ENCODE results near the gene POLR3H. TPM values are rescaled to one million over a fixed set of nuclear protein-coding genes. Genes with fewer than 3 reads are reported as not detected.
A peak's percentile ranks its signal among the peaks of the same experiment; 100 is the strongest.

Gene POLR3H
- total RNA-seq, 1 experiment from 2014 or later, result 13.2 TPM

DNA sequence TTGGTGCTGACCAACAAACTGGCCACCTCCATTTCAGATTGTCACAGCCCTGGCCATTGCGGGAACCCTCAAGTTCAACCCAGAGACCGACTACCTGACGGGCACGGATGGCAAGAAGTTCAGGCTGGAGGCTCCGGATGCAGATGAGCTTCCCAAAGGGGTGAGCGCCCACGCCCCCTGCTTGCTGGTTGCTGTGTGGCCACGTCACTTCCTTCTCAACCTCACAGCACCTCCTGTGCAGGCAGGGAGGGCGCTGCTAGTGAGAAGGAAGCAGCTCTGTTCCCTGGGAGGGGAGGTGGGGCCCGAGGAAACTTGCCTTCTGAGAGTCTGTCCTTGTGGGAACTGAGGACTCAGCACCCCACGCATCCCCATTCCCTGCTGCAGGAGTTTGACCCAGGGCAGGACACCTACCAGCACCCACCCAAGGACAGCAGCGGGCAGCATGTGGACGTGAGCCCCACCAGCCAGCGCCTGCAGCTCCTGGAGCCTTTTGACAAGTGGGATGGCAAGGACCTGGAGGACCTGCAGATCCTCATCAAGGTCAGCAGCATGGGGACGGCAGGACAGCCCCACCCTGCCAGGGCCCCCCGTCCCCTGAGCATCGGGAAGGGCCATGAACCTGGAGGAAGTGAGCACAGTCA, 19.3 kb downstream of the POLR3H start:
- Histone ChIP-seq H3K4me2 (ENCODE audit: low read depth, low read length, poor library complexity, severe bottlenecking) (no peak overlapping the region), H4K20me1 (ENCODE audit: insufficient read depth, low read depth, low read length) (0 out of 2 replicates have a peak, but pooled peaks cover 7% of the 10 kb centered on the region)
- peak; percentile 81 for DNase-seq

DNA sequence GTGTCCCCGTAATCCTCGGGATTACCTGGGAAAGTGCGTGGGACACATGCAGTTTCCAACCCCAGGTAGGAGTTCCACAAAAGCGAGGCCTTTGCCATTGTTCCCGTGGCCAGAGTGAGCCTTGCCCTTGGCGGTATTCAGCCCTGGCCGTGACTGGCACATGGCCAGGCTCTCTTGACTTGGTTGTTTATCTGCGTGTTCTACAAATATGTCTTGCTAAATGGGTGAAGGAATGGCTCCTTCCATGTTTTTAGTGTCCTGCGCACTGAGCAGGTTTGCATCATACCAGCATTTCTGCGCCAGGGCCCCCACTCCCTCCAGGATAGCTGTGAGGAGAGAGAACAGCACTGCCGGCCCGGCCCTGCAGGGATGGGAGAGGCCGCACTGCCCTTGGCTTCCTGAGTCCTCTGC, 20.0 kb downstream of the POLR3H start:
- Histone ChIP-seq H3K9ac (ENCODE audit: low read length) (no peak overlapping the region), H4K20me1 (ENCODE audit: insufficient read depth, low read depth, low read length) (0 out of 2 replicates have a peak, but pooled peaks cover 7% of the 10 kb centered on the region), H3K4me2 (ENCODE audit: low read depth, low read length, poor library complexity, severe bottlenecking) (no peak overlapping the region), H2AFZ (ENCODE audit: low read length) (no peak overlapping the region), H3K4me3 (ENCODE audit: low read length) (no peak overlapping the region), H3K36me3 (ENCODE audit: insufficient read depth, low read length) (peaks cover 18% of the 10 kb centered on the region), H3K4me1 (ENCODE audit: low read length) (peaks cover 15% of the 10 kb centered on the region), H3K79me2 (ENCODE audit: low read length) (no peaks in the 10 kb centered on the region), H3K9me2 (replicated peaks; ENCODE audit: insufficient read depth, low read length) (no peaks in the 10 kb centered on the region), H3K27ac (ENCODE audit: low read length) (0 out of 2 replicates have a peak overlapping the region, but pooled peaks have one; percentile 4), H3K9me3 (ENCODE audit: low read length) (no peaks in the 10 kb centered on the region), H3K27me3 (ENCODE audit: low read length) (no peaks in the 10 kb centered on the region)
- DNase-seq, result peak; percentile 46

More for the DNA sequence above, 19.3 kb downstream of the POLR3H start:
- H3K9me3 ChIP-seq (ENCODE audit: low read length), result no peaks in the 10 kb centered on the region
- H3K27ac ChIP-seq (ENCODE audit: low read length), result 0 out of 2 replicates have a peak overlapping the region, but pooled peaks have one; percentile 4
- H3K36me3 ChIP-seq (ENCODE audit: insufficient read depth, low read length), result peaks cover 18% of the 10 kb centered on the region
- no peaks in the 10 kb centered on the region for H3K27me3 ChIP-seq (ENCODE audit: low read length)
- H3K9me2 ChIP-seq (replicated peaks; ENCODE audit: insufficient read depth, low read length), result no peaks in the 10 kb centered on the region
- H3K4me1 ChIP-seq (ENCODE audit: low read length), result peaks cover 15% of the 10 kb centered on the region
- H2AFZ ChIP-seq (ENCODE audit: low read length), result no peak overlapping the region
- H3K9ac ChIP-seq (ENCODE audit: low read length), result 0 out of 2 replicates have a peak overlapping the region, but pooled peaks have one; percentile 28
- no peaks in the 10 kb centered on the region for H3K79me2 ChIP-seq (ENCODE audit: low read length)
- H3K4me3 ChIP-seq (ENCODE audit: low read length), result no peak overlapping the region

DNA sequence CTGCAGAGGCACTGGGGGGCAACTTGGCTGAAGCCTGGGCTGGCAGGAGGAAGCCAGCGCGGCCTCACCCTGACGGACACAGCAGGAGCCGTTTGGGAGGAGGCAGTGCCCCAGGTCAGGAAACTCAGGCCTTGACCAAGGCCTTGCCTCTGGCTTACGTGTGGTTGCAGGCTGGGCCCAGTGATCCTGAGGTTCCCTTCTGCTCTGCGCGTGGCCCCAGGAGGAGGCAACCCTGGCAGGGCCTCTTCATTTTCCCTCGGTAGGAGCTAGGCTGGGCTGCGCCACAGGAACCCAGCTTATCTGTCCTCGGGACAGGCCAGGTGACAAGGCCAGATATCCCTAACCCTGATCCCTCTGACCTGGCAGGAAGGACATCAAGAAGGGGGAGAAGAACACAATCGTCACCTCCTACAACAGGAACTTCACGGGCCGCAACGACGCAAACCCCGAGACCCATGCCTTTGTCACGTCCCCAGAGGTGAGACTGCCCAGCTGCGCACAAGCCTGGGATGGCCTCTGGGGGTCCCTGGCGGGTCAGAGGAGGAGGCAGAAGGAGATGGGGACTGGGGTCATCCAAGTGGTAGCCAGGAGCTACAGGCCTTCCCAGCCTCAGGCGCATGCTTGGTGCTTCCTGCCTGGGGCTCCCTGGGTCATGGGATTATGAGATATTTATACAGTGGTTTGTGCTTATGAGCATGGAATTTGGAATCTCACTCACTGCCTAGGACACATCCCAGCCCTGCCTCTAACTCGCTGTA, 20.6 kb downstream of the POLR3H start:
- DNase-seq, result peak; percentile 42
- no peak overlapping the region for H3K4me3 ChIP-seq (ENCODE audit: low read length)
- H3K27ac ChIP-seq (ENCODE audit: low read length), result no peak overlapping the region
- H3K36me3 ChIP-seq (ENCODE audit: insufficient read depth, low read length), result peaks cover 16% of the 10 kb centered on the region
- H2AFZ ChIP-seq (ENCODE audit: low read length), result no peak overlapping the region
- no peak overlapping the region for H3K4me2 ChIP-seq (ENCODE audit: low read depth, low read length, poor library complexity, severe bottlenecking)
- H4K20me1 ChIP-seq (ENCODE audit: insufficient read depth, low read depth, low read length), result 0 out of 2 replicates have a peak, but pooled peaks cover 7% of the 10 kb centered on the region
- no peaks in the 10 kb centered on the region for H3K9me3 ChIP-seq (ENCODE audit: low read length)
- no peaks in the 10 kb centered on the region for H3K9me2 ChIP-seq (replicated peaks; ENCODE audit: insufficient read depth, low read length)
- no peaks in the 10 kb centered on the region for H3K79me2 ChIP-seq (ENCODE audit: low read length)
- H3K9ac ChIP-seq (ENCODE audit: low read length), result no peak overlapping the region
- H3K4me1 ChIP-seq (ENCODE audit: low read length), result peaks cover 15% of the 10 kb centered on the region
- no peaks in the 10 kb centered on the region for H3K27me3 ChIP-seq (ENCODE audit: low read length)

DNA sequence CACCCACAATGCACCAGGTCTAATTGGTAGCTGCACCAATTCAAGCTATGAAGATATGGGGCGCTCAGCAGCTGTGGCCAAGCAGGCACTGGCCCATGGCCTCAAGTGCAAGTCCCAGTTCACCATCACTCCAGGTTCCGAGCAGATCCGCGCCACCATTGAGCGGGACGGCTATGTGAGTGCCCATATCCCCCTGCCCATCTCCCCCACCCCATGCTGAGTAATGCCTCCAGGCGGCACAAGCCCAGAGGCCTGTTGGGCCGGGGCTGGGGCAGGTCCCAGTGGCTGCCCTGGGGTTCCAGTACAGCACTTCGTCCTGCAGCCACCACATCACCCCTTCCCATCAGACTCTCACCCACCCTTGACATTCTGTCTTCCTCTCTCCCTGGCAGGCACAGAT, 21.5 kb downstream of the POLR3H start:
- no peaks in the 10 kb centered on the region for H3K9me3 ChIP-seq (ENCODE audit: low read length)
- no peak overlapping the region for H2AFZ ChIP-seq (ENCODE audit: low read length)
- peaks cover 15% of the 10 kb centered on the region for H3K4me1 ChIP-seq (ENCODE audit: low read length)
- H3K4me3 ChIP-seq (ENCODE audit: low read length), result no peak overlapping the region
- H3K9me2 ChIP-seq (replicated peaks; ENCODE audit: insufficient read depth, low read length), result no peaks in the 10 kb centered on the region
- 0 out of 2 replicates have a peak, but pooled peaks cover under 1% of the 10 kb centered on the region for H4K20me1 ChIP-seq (ENCODE audit: insufficient read depth, low read depth, low read length)
- no peaks in the 10 kb centered on the region for H3K79me2 ChIP-seq (ENCODE audit: low read length)
- no peak overlapping the region for H3K9ac ChIP-seq (ENCODE audit: low read length)
- H3K4me2 ChIP-seq (ENCODE audit: low read depth, low read length, poor library complexity, severe bottlenecking), result no peak overlapping the region
- no peaks in the 10 kb centered on the region for H3K27me3 ChIP-seq (ENCODE audit: low read length)
- DNase-seq, result no peak
- peaks cover 16% of the 10 kb centered on the region for H3K36me3 ChIP-seq (ENCODE audit: insufficient read depth, low read length)
- no peak overlapping the region for H3K27ac ChIP-seq (ENCODE audit: low read length)

DNA sequence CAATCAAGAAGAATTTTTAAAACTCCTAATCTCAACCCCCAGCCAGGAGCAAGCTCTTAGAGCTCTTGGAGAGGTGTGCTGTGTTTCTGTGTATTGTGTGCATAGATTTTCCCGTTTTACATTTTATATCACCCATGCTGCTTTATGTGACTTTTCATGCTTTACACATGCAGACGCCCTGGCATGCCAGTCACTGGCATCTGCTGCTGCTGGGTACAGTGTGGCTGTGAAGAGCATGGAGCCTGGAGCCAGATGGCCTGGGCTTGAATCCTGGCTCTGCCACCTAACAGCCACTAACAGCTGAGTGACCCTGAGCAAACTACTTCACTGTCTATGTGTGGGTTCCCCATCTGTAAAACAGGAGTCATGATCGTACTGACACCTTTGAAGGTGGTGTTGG, 23.1 kb downstream of the POLR3H start:
- H3K9ac ChIP-seq (ENCODE audit: low read length), result no peak overlapping the region
- no peaks in the 10 kb centered on the region for H4K20me1 ChIP-seq (ENCODE audit: insufficient read depth, low read depth, low read length)
- no peak overlapping the region for H3K27ac ChIP-seq (ENCODE audit: low read length)
- H3K4me1 ChIP-seq (ENCODE audit: low read length), result peaks cover 24% of the 10 kb centered on the region
- no peaks in the 10 kb centered on the region for H3K79me2 ChIP-seq (ENCODE audit: low read length)
- no peak overlapping the region for H2AFZ ChIP-seq (ENCODE audit: low read length)
- DNase-seq, result no peak
- no peaks in the 10 kb centered on the region for H3K27me3 ChIP-seq (ENCODE audit: low read length)
- no peaks in the 10 kb centered on the region for H3K9me3 ChIP-seq (ENCODE audit: low read length)
- H3K4me3 ChIP-seq (ENCODE audit: low read length), result no peak overlapping the region
- peaks cover 18% of the 10 kb centered on the region for H3K36me3 ChIP-seq (ENCODE audit: insufficient read depth, low read length)
- no peak overlapping the region for H3K4me2 ChIP-seq (ENCODE audit: low read depth, low read length, poor library complexity, severe bottlenecking)
- no peaks in the 10 kb centered on the region for H3K9me2 ChIP-seq (replicated peaks; ENCODE audit: insufficient read depth, low read length)

DNA sequence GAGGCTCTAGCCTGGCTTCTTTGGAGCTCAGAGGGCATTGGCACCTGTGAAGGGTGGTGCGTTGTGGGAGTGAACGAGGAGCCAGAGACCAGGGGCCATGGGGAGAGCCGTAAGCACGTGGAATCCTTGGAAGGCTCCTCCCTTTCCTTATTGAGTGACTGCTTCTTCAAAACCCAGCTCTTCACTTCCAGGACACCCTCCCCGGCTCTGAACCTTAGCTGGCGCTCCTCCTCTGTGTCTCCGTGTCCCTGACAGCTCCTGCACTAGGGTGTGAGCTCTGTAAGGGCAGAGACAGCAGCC, 26.3 kb downstream of the POLR3H start:
- no peak overlapping the region for H3K27ac ChIP-seq (ENCODE audit: low read length)
- H3K9ac ChIP-seq (ENCODE audit: low read length), result no peak overlapping the region
- H2AFZ ChIP-seq (ENCODE audit: low read length), result no peak overlapping the region
- H3K79me2 ChIP-seq (ENCODE audit: low read length), result no peaks in the 10 kb centered on the region
- H3K4me2 ChIP-seq (ENCODE audit: low read depth, low read length, poor library complexity, severe bottlenecking), result no peak overlapping the region
- DNase-seq, result no peak
- H3K9me3 ChIP-seq (ENCODE audit: low read length), result no peaks in the 10 kb centered on the region
- no peaks in the 10 kb centered on the region for H4K20me1 ChIP-seq (ENCODE audit: insufficient read depth, low read depth, low read length)
- H3K9me2 ChIP-seq (replicated peaks; ENCODE audit: insufficient read depth, low read length), result no peaks in the 10 kb centered on the region
- H3K4me1 ChIP-seq (ENCODE audit: low read length), result peaks cover 14% of the 10 kb centered on the region
- peaks cover 12% of the 10 kb centered on the region; the same call in 1 of the 2 replicates for H3K36me3 ChIP-seq (ENCODE audit: insufficient read depth, low read length)
- no peak overlapping the region for H3K4me3 ChIP-seq (ENCODE audit: low read length)
- H3K27me3 ChIP-seq (ENCODE audit: low read length), result no peaks in the 10 kb centered on the region

DNA sequence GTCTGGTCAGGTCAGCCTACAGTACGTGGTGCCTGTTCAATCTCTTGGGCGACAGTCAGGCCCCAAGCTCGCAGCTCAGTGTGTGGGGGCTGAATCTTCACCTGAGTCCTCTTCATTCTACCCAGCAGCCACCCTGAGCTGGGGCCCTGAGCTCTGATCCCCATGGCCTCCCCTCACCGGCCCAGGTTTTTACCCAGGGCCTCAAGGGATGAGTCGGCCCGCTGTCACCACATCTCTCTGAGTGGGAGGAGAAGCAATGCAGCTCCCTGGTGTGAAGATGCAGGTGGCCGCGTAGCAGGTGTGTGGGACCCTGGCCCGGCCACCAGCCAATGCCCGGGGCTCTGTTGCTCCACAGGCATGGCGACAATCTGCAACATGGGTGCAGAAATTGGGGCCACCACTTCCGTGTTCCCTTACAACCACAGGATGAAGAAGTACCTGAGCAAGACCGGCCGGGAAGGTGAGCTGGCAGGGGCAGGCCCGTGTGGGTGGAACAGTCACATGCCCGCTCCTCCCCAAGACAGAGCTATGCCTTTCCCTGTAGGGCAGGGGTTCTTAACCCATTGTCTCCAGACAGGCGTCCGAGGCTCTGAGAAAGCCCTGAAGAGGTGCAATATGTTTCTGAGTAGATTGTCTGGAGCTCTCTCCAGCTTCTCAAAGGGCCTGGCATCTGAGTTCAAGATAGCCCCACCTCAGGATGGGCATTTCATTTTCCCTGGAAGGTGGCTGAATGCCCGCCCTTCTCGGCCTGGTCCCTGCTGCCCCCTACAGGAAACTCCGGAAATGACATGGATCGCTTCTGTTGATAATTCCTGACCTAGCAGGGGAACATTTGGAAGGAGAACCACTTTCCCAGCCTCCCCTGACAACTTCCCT, 26.9 kb downstream of the POLR3H start:
- H3K9me3 ChIP-seq (ENCODE audit: low read length), result no peaks in the 10 kb centered on the region
- H2AFZ ChIP-seq (ENCODE audit: low read length), result no peak overlapping the region
- no peaks in the 10 kb centered on the region for H4K20me1 ChIP-seq (ENCODE audit: insufficient read depth, low read depth, low read length)
- no peaks in the 10 kb centered on the region for H3K27me3 ChIP-seq (ENCODE audit: low read length)
- no peaks in the 10 kb centered on the region for H3K79me2 ChIP-seq (ENCODE audit: low read length)
- H3K9me2 ChIP-seq (replicated peaks; ENCODE audit: insufficient read depth, low read length), result no peaks in the 10 kb centered on the region
- DNase-seq, result no peak
- peaks cover 14% of the 10 kb centered on the region; the same call in 1 of the 2 replicates for H3K36me3 ChIP-seq (ENCODE audit: insufficient read depth, low read length)
- H3K4me2 ChIP-seq (ENCODE audit: low read depth, low read length, poor library complexity, severe bottlenecking), result no peak overlapping the region
- H3K27ac ChIP-seq (ENCODE audit: low read length), result peak overlapping the region; percentile 66; the same call in 1 of the 2 replicates
- H3K9ac ChIP-seq (ENCODE audit: low read length), result peak overlapping the region; percentile 41
- no peak overlapping the region for H3K4me3 ChIP-seq (ENCODE audit: low read length)
- peaks cover 20% of the 10 kb centered on the region for H3K4me1 ChIP-seq (ENCODE audit: low read length)

Data from Karpas-422 (cell line).